GM18498 (cell line): ENCODE measurements around the gene DOC2B.

ENCODE experiments used
- ATAC-seq: cut with Tn5 transposase; IDR thresholded peaks from one replicate; pipeline ENCODE4 v1.9.1; 2021; ENCODE audit warnings: mild to moderate bottlenecking, moderate library complexity; ENCODE audit not compliant: unreplicated experiment

The DOC2B gene

GRCh38 chr17:164303-165235 lies 16.9 kb downstream of the DOC2B start:
- ATAC-seq, result no peak

GRCh38 chr17:163514-164098 lies 17.8 kb downstream of the DOC2B start:
- ATAC-seq, result no peak

GRCh38 chr17:162689-163088 lies 18.8 kb downstream of the DOC2B start:
- no peak for ATAC-seq

GRCh38 chr17:161481-161880 lies 20.0 kb downstream of the DOC2B start:
- no peak for ATAC-seq

- no peak for ATAC-seq
These were observed 21.1 kb downstream of the DOC2B start for GRCh38 chr17:160336-160735.

- ATAC-seq, result no peak
These were observed 21.8 kb downstream of the DOC2B start for GRCh38 chr17:159609-160008.

- ATAC-seq, result no peak
These were observed 23.1 kb downstream of the DOC2B start for GRCh38 chr17:158379-158778.

- ATAC-seq, result no peak
These were observed 23.5 kb downstream of the DOC2B start for GRCh38 chr17:157901-158300.

GRCh38 chr17:156946-157345 lies 24.5 kb downstream of the DOC2B start:
- no peak for ATAC-seq

GRCh38 chr17:156094-156621 lies 25.3 kb downstream of the DOC2B start:
- no peak for ATAC-seq

GRCh38 chr17:155576-155975 lies 25.9 kb downstream of the DOC2B start:
- no peak for ATAC-seq

- ATAC-seq, result no peak
These were observed 27.6 kb downstream of the DOC2B start for GRCh38 chr17:153851-154250.

GRCh38 chr17:152860-153420 lies 28.5 kb downstream of the DOC2B start:
- ATAC-seq, result no peak

- ATAC-seq, result no peak
These were observed 29.3 kb downstream of the DOC2B start for GRCh38 chr17:151886-152859.

GRCh38 chr17:151004-151403 lies 30.4 kb downstream of the DOC2B start:
- no peak for ATAC-seq

GRCh38 chr17:149897-150584 lies 31.4 kb downstream of the DOC2B start:
- no peak for ATAC-seq

- no peak for ATAC-seq
These were observed 32.2 kb downstream of the DOC2B start for GRCh38 chr17:149231-149630.

- ATAC-seq, result no peak
These were observed 32.7 kb downstream of the DOC2B start for GRCh38 chr17:148757-149156.

- ATAC-seq, result no peak
These were observed 33.4 kb downstream of the DOC2B start for GRCh38 chr17:147796-148740.
